DLD1 (cell line): Measurements from ENCODE around the gene NINJ1.
"Not testable (repeated sequence)": the region's sequence is repeated elsewhere in the genome, so short reads cannot be mapped to it uniquely, and the experiment has no call there.

Experiments
- in situ Hi-C: cut with HindIII; loops from 2 replicates; pipeline ENCODE4 v1.10.0; 2017; ENCODE audit warnings: low sequenced_read_pairs

The NINJ1 gene

DNA sequence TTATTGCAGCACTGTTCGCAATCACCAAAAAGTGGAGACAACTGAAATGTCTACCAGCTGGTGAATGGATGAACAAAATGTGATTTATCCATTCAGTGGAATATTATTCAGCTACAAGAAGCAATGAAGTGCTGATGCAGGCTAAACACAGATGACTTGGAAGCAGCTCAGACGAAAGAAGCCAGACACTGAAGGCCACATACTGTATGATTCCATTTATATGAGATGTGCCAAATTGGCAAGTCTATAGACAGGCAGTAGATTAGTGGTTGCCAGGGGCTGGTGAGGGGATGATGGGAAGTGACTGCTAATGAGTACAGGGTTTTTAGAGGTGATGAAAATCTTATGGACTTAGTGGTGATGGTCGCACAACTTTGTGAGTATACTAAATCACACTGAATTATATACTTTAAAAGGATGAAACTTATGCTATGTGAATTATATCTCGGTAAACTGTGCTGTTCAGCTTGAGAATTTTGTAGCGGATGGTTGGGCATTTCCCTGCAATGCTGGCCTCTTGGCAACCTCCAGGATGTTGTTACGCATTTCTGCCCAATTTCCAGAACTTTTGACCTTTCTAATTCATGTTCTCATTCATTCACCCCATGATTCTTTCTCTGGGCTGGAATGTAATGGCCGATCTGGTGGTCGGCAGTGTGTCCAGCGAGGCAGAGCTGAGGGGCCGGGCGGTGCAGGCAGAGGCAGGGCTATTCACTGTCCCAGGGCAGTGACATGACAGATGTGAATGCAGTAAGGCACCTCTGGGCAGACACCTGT, 27.9 kb upstream of the NINJ1 start:
- in situ Hi-C loops: no loop called here

DNA sequence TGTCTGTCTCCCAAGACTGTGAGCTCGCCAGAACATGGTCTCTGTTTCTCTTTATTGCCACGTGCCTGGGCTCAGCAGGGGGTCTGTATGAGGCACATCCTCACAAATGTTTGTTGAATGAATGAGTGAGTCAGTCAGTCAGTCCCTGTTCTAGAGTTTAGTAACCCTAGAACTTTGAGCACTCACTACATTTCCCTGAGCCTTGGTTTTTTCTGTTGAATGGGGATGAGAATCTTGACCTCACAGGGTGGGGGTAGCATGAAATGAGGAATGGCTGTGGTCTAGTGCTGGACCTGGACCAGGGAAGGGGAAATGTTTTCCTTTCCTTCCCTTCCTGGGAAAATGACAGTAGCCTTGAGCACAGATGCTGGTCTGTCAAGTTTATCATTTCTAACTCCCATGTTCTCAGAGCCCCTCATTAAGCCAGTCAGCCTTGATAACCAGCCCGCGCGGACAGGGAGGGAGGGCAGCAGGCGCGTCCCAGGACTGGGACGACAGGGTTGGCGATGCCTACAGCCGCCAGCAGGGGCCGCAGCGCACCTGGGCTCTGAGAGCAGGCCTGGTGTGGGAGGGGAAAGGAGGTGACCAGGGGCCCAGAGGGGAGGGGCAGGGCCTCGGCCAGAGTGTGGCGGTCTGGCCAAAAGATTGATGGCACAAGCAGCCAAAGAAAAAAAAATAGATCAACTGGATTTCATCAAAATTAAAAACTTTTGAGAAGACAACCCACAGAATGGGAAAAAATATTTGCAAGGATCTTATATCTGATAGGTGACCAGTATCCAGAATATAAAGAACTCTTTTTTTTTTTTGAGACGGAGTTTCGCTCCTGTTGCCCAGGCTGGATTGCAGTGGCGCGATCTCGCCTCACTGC, 25.8 kb upstream of the NINJ1 start:
- in situ Hi-C loops: loop anchor here (10.0 kb wide), 1 partner anchor 145 kb away; no protein-coding TSS in a partner anchor

DNA sequence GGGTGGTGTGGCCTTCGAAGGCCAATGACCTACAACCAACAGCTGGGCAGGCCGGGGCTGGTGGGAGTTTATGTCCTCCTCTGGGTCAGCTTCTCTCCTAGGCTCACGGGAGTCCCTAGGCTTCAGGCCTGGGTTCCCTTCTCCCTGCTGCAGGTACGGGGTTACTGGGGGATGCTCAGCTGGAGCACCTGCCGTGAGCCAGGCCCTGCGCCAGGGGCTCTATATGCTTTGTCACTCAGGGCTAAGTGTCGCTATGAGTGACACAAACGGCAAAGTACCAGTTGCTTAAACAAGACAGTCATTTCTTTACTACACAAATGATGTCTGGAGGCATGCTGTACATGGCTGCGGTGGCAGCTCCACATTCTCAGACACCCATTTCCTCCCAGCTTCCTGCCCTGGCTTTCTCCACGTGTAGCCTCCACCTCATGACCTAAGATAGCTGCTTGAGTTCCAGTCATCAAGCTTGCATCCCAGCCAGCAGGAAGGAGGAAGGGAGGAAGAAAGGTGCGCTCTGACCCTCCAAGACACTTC, 22.5 kb upstream of the NINJ1 start:
- in situ Hi-C loops: loop anchor here (10.0 kb wide), 1 partner anchor 148 kb away; no protein-coding TSS in a partner anchor

DNA sequence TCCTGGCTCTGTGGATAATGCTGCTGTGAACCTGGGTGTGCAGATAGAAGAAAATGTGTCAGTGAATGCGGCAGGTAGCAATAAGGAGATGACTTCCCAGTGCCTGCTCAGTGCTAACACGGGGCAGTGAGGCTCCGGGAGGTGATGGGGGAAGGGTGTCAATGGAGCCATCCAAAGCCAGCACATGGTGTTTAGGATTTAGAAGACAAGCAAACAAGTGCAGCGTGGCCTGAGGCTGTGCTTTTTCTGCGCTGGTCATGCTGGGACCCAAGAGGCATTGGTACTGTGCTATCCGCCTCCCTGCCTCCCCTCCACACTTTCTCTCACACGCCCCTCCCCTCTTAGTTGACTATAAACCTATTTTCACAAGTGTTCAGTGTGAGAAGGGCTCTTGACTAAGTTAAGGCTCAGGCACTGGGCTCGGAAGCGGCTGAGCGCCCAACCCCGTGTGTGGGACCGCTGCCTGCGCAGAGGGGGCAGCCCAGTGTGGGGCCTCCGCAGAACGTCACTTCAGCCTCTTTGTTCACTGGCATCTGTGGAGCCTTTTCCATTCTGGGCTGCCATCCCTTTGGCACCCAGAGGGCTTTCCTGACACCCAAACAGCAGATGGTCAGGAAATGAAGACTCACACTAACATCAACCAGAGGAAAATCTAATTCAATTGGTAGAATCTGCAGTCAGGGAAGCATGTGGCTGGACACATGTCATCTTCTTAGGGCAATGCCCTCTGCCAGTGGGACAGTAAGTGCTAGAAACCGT, 21.8 kb upstream of the NINJ1 start:
- in situ Hi-C loops: loop anchor here (10.0 kb wide), 1 partner anchor 149 kb away; no protein-coding TSS in a partner anchor

DNA sequence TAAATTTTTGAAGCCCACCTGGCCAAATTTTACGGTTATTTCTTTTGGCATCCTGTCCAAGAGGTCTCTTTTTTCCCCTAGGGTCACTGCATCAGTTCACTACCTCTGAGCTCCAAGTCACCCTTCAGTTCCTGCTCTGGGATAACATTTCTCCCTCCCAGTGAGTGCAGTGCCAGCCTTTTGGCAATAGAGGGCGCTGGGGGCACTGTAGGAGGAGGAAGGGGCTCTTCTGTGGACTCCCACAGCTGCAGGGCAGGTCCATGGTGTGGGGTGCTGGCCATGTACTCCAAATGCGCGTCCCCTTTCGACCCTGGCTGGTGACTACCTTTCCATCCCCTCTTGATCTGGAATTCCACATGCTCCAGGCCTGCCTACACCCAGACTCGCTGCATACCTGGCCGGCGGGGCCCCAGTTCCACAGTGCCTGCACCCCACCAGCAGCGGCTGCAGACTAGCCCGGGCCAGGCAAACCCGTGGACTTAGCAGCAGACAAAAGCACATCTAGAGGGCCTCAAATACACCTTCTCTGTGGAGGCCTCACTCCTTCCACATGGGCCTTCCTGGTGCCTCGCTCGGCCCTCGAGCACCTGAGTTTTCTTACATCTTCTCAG, 20.3 kb upstream of the NINJ1 start:
- in situ Hi-C loops: loop anchor here (10.0 kb wide), 1 partner anchor 150 kb away; no protein-coding TSS in a partner anchor

DNA sequence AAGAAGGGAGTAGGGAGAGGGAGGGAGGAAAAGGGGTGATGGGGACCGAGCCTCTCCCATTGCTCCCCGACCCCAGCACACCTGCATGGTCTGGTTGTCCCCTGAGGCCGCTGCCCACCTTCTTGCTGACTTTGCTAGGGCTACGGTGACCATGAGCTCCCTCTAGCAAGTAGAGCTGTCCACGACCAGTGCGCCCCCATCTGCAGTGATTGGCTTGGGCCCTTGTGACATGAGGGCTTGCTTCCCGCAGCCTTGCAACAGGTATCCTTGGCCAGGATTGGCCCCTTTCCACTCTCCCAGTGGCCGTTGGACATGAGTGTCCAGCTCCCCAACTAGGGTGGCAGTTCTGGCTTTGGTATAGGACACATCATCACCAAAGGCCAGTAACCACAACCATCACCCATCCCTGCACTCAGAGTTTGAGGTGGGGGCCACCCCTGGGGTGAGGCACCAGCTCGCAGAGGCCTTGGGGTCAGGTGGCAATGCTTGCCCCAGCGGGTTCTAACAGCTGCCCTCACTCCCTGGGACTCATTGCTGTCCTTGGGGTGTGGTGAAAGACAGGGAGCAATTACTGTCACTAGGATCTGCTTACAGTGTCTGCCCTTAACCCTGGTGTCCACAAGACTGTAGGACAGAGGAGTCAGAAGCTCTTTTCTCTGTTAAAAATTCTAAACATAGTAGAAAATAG, 17.2 kb upstream of the NINJ1 start:
- in situ Hi-C loops: loop anchor here (10.0 kb wide), 1 partner anchor 154 kb away; no protein-coding TSS in a partner anchor

DNA sequence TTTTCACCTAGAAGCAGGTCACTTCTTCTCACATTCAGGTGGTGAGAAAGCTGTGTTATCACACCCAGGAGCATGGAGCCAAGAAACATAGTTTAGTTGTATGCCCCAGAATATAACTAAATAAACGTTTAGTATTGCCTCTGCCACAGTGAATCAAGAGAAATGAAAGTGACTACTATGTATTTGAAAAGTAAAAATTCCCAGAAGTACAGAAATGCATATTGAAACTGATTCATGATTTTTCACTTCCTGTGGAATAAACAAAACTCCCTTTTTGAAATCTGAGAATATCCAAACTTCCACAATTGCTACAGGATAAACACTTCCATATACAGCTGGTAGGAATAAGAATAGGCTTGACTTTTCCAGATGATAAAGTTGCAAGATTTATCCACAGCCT, 15.3 kb upstream of the NINJ1 start:
- in situ Hi-C loops: no loop called here

DNA sequence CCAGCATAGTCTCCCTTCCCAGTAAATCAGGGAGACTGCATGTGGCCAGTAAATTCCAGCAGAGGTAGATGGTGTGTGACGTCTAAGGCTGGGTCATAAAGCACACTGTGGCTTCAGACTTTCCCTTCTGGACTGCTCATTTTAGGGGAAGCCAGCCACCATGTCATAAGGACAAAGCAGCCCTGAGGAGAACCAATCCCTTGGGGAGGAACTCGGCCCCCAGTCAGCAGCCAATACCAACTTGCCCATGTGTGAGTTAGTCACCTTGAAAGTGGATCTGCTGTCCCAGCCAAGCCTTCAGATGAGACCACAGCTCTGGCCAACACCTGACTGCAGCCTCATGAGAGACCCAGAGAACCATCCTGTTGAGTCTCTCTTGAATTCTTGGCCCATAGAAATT, 14.7 kb upstream of the NINJ1 start:
- in situ Hi-C loops: no loop called here

DNA sequence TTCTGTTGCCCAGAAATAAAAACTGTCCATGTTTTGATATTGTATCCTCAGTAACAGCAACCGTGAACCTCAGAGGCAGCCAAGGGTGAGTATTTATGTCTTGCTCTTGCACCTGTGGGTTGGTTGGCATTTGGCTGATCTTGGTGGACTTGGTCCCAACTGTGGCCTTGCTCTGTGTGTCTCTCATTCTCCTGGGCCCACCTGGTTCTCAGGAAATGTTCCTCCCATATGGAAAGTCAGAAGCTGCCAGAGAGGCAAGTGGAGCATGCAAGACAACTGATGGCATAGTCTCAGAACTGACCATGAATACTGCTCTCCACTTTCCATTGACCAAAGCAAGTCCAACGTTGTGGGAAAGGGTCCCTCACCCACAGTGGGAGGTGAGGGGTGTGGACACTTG, 13.6 kb upstream of the NINJ1 start:
- in situ Hi-C loops: no loop called here

DNA sequence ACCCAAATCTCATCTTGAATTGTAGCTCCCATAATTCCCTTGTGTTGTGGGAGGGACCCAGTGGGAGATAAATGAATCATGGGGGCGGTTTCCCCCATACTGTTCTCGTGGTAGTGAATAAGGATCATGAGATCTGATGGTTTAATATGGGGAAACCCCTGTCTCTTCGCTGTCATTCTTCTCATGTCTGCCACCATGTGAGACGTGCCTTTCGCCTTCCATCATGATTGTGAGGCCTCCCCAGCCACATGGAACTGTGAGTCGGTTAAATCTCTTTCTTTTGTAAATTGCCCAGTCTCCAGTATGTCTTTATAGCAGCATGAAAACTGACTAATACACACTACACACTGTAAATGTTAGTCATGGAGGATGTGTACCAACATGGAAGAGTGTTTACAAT, 12.6 kb upstream of the NINJ1 start:
- in situ Hi-C loops: not testable (repeated sequence)

DNA sequence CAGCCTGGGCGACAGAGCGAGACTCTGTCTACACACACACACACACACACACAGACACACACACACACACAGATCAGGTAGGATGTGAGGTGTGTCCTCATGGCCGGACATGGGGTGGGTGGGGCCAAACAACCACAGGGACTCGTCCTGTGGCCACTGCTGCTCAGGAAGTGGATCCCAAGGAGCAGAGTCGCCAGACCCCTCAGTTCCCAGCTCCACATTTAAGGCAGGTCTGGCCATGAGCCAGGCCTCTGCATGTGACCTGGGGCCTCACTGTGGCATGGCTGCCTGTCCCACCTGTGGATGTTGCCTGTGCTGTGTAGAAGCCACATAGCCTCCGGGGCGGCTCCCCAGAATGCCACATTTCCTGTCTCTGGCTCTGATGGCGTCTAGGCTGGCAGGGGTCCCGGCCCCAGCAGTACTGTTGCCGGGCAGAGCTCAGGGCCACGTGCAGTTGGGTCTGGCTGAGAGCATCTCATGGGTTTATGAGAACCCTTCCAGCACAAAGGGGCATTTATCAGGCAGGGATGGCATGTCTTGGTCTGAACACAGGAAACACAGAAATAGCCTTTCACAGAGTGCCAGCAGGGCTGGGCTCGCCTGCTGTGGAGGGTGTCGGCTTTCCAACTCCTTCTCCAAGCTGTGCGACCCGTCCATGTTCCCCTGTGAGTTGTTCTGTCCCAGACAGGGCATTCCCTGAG, 9.9 kb upstream of the NINJ1 start:
- in situ Hi-C loops: no loop called here

DNA sequence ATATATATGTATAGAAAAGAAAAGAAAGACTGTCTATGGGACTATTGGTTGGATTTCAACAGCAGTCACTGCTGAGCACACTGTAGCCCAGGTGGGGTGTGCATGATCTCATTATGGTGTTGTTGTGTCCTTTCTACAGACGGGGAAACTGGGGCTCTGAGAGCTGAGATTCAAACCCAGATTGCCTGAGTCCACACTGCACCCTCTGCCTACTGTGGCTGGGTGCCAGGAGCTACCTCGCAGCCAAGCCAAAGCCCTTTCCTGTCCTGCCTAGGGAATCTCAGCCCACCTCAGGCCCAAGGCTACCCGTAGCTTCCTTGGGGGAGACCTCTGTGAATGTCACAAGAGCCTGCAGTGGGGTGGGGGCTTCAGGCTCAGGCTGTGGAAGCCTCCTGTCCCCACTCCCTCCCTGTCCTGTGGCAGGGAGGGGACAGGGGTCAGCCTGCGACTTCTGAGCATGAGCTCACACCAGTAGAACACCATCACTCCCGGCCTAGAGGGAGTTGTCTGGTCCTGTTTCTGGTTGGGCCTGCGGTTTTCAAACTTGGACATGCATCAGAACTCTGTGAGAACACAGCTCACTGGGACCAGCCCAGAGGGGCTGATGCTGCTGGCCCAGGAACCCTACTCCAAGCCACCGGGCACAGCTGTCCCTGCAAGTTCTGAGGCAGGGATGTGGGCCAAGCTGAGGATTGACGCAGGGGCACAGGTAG, 7.9 kb upstream of the NINJ1 start:
- in situ Hi-C loops: no loop called here

DNA sequence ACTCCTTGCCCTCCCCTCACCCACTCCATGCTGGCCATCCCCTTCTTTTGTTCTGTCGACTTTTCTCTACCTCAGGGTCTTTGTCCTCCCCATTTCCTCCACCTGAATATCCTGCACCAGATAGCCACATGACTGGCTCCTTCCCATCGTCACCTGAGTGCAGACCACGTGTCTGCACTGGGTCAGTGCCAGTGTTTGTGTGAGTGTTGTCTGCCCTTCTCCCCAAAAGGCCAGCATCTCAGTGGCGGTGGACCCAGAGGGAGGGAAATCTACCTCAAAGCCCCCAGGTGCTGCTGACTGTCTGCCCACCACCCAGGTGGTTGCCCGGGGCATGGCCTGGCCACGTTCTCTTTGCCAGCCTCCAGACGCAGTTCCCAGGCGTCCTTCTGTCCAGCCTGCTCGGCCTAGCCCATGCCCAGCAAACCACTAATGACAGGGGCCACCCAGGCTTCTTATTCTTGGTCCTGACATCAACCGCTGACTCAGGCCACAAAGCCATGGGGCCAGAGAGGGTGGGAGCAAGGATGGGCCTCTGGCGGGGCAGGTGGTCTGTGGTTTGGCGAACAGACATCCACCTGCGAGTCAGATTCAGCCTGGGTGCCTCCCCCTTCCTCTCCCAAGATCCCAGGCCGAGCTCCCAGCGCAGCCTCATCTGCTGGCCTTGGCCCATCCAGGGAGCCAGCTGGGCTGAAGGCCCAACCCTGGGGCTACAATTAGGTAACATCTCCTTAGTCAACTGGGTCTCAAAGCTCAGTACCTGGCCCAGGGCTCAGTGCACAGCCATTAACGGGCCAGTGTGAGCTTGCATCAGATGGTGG, 5.5 kb upstream of the NINJ1 start:
- in situ Hi-C loops: no loop called here

DNA sequence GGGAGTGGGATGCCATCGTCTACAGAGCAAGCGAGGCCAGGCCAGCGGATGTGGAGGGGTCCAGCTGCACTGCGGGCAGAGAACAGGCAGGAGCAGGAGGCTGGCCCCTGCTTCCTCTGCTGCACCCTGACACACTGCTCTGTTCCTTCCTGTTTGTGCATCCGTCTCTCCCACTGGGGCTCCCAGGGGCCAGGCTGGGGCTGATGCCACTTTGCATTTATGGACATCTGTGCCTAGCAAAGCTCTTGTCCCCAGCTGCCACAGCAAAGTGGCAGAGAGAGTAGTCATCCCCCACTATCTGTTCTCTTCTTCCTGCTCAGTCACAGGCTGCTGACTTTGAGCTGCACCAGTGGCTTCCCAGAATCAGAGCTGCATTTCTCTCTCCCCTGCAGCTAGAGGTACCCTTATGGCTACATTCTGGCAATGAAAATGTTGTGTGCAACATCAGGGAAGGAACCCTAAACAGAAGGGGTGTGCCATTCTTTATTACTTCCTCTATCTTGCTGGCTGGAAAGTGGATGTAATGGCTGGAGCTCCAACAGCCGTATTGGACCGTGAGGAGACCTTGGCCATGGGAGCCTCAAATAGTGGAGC, 4.2 kb upstream of the NINJ1 start:
- in situ Hi-C loops: no loop called here

DNA sequence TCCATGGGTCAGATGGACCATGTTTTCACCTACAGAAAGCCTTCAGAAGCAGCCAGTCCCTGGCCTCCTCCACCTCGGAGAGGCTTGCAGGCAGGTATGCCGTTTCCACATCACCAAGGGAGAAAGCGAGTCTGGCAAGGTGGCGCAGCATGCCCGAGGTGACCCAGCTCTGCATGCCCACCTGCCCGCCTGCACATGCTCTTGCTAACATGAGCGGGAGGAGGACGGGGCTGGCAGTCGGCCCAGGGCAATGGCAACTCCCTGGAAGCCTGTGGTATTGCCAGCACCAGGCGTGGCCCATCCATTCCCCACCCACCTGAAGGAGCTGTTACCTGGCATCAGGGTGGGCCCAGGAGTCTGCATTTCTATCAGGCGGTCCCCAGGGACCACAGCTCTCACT, 3.3 kb upstream of the NINJ1 start:
- in situ Hi-C loops: no loop called here

DNA sequence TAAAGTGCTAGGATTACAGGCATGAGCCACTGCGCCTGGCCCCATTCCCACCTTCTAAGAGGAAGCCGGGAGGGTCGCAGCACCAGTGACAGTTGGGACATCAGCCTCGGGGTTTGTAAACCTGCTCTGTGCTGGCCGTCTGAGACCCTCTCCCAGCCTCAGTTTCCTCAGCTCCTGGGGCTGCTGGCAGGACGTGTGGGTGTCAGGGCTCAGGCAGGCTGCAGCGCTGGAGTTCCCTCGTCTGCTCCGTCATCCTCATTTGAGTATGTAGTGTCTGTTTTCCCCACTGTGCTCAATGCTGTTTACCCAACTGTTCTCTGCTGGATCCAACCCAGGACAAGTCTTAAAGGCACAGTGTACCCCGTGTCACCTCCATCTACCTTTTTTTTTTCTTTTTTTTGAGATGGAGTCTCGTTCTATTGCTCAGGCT, 2.0 kb upstream of the NINJ1 start:
- in situ Hi-C loops: no loop called here

DNA sequence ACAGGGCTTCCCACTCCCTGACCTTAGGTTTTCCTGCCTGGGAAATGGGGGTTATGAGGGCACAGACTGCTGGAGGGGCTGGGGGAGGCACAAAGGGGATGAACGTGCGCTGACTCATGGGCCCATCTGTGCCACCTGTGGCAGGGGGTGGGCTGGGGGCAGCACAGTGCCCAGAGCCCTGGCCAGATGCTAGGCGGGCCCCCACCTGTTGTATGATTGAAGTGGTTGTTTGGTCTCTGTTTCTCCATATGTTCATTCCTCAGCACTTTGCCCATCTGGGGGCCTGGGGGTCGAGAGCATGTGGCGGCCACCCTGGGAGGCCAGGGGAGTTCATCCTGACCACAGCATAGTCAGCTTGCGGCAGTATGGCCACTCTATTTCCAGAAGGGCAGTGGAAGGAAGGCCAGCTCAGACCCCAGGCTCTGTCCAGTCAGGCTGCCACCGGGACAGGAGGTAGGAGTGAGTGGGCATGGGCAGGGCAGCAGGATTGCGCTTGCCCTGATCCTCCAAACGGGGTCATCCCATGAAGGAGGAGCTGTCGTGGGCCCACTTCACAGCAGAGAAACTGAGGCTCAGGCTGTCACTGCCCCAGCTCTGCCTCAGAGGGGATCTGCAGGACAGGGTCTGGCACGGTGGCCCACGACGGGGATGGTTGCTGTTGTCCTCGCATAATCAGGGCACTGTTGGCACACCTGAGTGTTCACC, 841 bp upstream of the NINJ1 start:
- in situ Hi-C loops: no loop called here
